ENCODE data around the gene BTBD18.

Gene BTBD18

DNA sequence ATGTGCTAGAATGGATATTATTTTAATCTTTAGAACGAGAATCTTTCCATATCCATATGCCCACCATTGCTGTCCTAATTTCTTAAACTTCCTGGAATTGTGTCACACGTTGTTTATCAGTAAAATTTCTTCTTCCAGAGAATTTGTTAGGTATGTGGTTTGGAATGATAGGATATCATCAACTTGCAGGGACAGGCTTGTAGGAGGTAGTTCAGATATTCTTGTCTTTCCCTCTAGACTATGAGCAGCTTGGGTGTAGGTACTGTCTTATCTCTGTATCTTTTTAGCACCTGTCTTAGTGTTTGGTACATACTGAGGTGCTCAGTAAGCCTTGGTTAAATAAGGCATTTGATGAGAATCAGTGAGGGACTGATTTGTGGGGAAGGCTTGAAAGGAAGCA, 13.4 kb upstream of the BTBD18 start:
- Histone ChIP-seq H3K36me3 (ENCODE audit: insufficient read depth) (no peaks in the 10 kb centered on the region), H3K4me2 (no peak overlapping the region), H2AFZ (ENCODE audit: low read depth) (no peak overlapping the region), H3K4me3 (IDR thresholded peaks at IDR 0.05; ENCODE audit: insufficient read depth, low read depth, low read length) (no peak overlapping the region), H3K4me1 (ENCODE audit: low read depth, poor library complexity, severe bottlenecking) (no peaks in the 10 kb centered on the region), H3K27me3 (ENCODE audit: insufficient read depth, low read depth) (no peaks in the 10 kb centered on the region), H3K79me2 (ENCODE audit: insufficient read depth, low read depth) (no peaks in the 10 kb centered on the region), H3K9ac (no peak overlapping the region), H3K27ac (no peak overlapping the region), H4K20me1 (ENCODE audit: insufficient read depth) (no peaks in the 10 kb centered on the region)
- TF ChIP-seq, protein P1, sequence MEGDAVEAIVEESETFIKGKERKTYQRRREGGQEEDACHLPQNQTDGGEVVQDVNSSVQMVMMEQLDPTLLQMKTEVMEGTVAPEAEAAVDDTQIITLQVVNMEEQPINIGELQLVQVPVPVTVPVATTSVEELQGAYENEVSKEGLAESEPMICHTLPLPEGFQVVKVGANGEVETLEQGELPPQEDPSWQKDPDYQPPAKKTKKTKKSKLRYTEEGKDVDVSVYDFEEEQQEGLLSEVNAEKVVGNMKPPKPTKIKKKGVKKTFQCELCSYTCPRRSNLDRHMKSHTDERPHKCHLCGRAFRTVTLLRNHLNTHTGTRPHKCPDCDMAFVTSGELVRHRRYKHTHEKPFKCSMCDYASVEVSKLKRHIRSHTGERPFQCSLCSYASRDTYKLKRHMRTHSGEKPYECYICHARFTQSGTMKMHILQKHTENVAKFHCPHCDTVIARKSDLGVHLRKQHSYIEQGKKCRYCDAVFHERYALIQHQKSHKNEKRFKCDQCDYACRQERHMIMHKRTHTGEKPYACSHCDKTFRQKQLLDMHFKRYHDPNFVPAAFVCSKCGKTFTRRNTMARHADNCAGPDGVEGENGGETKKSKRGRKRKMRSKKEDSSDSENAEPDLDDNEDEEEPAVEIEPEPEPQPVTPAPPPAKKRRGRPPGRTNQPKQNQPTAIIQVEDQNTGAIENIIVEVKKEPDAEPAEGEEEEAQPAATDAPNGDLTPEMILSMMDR (conservative IDR thresholded peaks at IDR 0.05; ENCODE audit: low read depth, low read length) = no peak

DNA sequence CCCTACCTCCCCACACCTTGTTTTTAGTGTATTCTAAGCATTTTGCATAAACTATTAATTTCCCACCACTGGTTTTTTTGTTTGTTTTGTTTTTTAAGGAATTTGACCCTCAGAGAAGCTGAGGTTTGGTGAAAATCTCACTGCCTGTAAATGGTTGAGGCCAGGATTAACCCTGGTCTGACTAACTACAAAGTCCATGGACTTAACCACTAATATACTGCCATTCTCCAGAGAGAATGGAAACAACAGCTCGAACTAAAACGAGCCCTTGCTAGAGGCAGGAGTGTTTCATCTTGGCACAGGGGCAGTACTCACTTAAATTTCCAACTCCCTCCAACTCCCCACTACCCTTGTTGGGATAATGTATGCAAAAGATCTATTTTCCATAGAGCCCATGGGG, 12.9 kb upstream of the BTBD18 start:
- Histone ChIP-seq H3K36me3 (ENCODE audit: insufficient read depth) (no peaks in the 10 kb centered on the region), H2AFZ (ENCODE audit: low read depth) (no peak overlapping the region), H3K27ac (no peak overlapping the region), H3K4me1 (ENCODE audit: low read depth, poor library complexity, severe bottlenecking) (no peaks in the 10 kb centered on the region), H3K4me2 (no peak overlapping the region), H4K20me1 (ENCODE audit: insufficient read depth) (no peaks in the 10 kb centered on the region), H3K4me3 (IDR thresholded peaks at IDR 0.05; ENCODE audit: insufficient read depth, low read depth, low read length) (no peak overlapping the region), H3K79me2 (ENCODE audit: insufficient read depth, low read depth) (no peaks in the 10 kb centered on the region), H3K27me3 (ENCODE audit: insufficient read depth, low read depth) (no peaks in the 10 kb centered on the region), H3K9ac (no peak overlapping the region)
- TF ChIP-seq, protein P1 (conservative IDR thresholded peaks at IDR 0.05; ENCODE audit: low read depth, low read length) = no peak

DNA sequence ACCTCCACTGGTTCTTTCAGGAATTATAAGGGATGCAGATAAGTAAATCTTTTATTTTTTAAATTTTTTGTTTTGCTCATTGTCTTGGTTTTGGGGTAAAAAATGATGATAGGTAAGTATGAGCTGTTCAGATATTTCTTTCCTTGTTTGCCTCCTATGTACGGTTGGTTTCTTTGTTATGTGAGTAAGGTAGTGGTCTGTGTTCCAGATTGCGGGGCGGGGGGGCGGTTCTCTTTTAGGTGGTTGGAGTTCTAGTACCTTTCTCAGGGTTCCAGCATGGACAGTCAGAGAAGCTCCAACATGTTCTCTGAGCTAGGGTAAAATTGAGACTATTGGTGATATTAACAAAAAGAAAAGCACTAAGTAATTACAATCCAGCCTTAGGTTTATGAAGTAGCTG, 12.4 kb upstream of the BTBD18 start:
- Histone ChIP-seq H4K20me1 (ENCODE audit: insufficient read depth) (no peaks in the 10 kb centered on the region), H3K79me2 (ENCODE audit: insufficient read depth, low read depth) (no peaks in the 10 kb centered on the region), H3K9ac (no peak overlapping the region), H3K27ac (no peak overlapping the region), H3K4me3 (IDR thresholded peaks at IDR 0.05; ENCODE audit: insufficient read depth, low read depth, low read length) (no peak overlapping the region), H2AFZ (ENCODE audit: low read depth) (no peak overlapping the region), H3K4me1 (ENCODE audit: low read depth, poor library complexity, severe bottlenecking) (no peaks in the 10 kb centered on the region), H3K4me2 (no peak overlapping the region), H3K27me3 (ENCODE audit: insufficient read depth, low read depth) (no peaks in the 10 kb centered on the region), H3K36me3 (ENCODE audit: insufficient read depth) (no peaks in the 10 kb centered on the region)
- TF ChIP-seq, protein P1 (conservative IDR thresholded peaks at IDR 0.05; ENCODE audit: low read depth, low read length) = no peak

DNA sequence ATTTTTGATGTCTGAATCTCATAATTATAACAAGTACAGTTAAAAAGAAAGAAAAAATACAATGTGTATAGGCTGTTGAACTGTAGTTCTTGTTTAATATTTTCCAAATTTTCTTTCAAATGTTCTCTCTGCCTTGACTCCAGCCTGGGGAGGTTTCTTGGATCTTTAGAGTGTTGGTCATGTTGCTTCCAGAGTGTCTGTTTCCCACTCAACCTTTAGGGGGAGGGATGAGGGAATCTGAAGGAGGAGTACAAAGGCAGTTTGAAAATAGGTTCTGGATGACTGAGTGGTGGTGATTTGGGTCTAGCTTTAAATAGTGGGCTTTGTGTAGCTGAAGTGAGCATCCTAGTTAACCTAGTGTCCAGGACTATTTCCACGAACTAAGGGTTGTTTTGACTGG, 11.9 kb upstream of the BTBD18 start:
- H3K27ac ChIP-seq = no peak overlapping the region
- no peak overlapping the region for H3K4me3 ChIP-seq (IDR thresholded peaks at IDR 0.05; ENCODE audit: insufficient read depth, low read depth, low read length)
- H4K20me1 ChIP-seq (ENCODE audit: insufficient read depth) = no peaks in the 10 kb centered on the region

More for the DNA sequence above, 11.9 kb upstream of the BTBD18 start:
- TF ChIP-seq, protein P1 (conservative IDR thresholded peaks at IDR 0.05; ENCODE audit: low read depth, low read length) = no peak
- no peak overlapping the region for H2AFZ ChIP-seq (ENCODE audit: low read depth)
- no peaks in the 10 kb centered on the region for H3K4me1 ChIP-seq (ENCODE audit: low read depth, poor library complexity, severe bottlenecking)
- no peaks in the 10 kb centered on the region for H3K79me2 ChIP-seq (ENCODE audit: insufficient read depth, low read depth)
- H3K27me3 ChIP-seq (ENCODE audit: insufficient read depth, low read depth) = no peaks in the 10 kb centered on the region
- no peak overlapping the region for H3K9ac ChIP-seq
- no peak overlapping the region for H3K4me2 ChIP-seq
- no peaks in the 10 kb centered on the region for H3K36me3 ChIP-seq (ENCODE audit: insufficient read depth)
